HepG2 (cell line): Measurements from ENCODE around the gene TADA1. TPM values are rescaled to one million over a fixed set of nuclear protein-coding genes. Genes with fewer than 3 reads are reported as not detected.

ENCODE experiments used
- ATAC-seq: fragments of 200-7000 bp; cut with Tn5 transposase; 3 replicates; pipeline ENCODE4 v1.9.1; 2020; ENCODE audit warnings: mild to moderate bottlenecking, moderate library complexity
- Bru-seq: library from RNA; stranded (reverse); fragments of 400-500 nt; gene quantifications from one replicate; lab custom pipeline; 2021; lab: Mats Ljungman, UMichigan
- BruChase-seq, 2 experiments: library from RNA; stranded (reverse); fragments of 400-500 nt; gene quantifications; one replicate each; lab custom pipeline; 2021; lab: Mats Ljungman, UMichigan
- BruUV-seq: library from RNA; stranded (reverse); fragments of 400-500 nt; replicated peaks from 2 replicates; lab custom pipeline; 2021; lab: Mats Ljungman, UMichigan
- CTCF ChIA-PET: fragments of 300-600 bp; formaldehyde crosslinking; extraction: SDS; loops from one replicate; lab custom pipeline; 2021; ENCODE audit warnings: low total read pairs, inconsistent platforms, low intra/inter-chr PET ratio; lab: Yijun Ruan, JAX
- POLR2A ChIA-PET: fragments of 350-600 bp; sonication (Branson Sonifier 250); formaldehyde crosslinking; loops from one replicate; lab custom pipeline; 2020; ENCODE audit warnings: antibody characterized with exemption, inconsistent platforms; lab: Yijun Ruan, JAX
- DNase-seq: peaks from one replicate; pipeline ENCODE4 v3.0.0-alpha.2; 2015; ENCODE audit warnings: low spot score
- FAIRE-seq: peaks from 3 replicates; lab custom pipeline; 2011; peaks lifted over from hg19 to GRCh38; lab: Jason Lieb, UNC
- H2AFZ ChIP-seq: one replicate; pipeline ENCODE4 v1.6.1; 2011; ENCODE audit warnings: low read length, inconsistent platforms
- H3K27ac ChIP-seq: fragments of 300-600 bp; 3 replicates; pipeline ENCODE4 v1.8.0; 2011; ENCODE audit warnings: mixed run types, mild to moderate bottlenecking, mixed read lengths, low read length, inconsistent platforms; ENCODE audit not compliant: insufficient read depth; ENCODE audit errors: extremely low read length
- H3K27me3 ChIP-seq, 2 experiments: fragments of 200-600 bp in 1 of 2; 2 replicates in 1 of 2; 3 replicates in 1 of 2; pipeline versions ENCODE4 v1.6.0 to v1.8.0; 2011; ENCODE audit warnings: low read length in 2 of 2, mild to moderate bottlenecking in 2 of 2, moderate library complexity in 2 of 2, inconsistent platforms in 1 of 2; ENCODE audit not compliant: insufficient read depth in 2 of 2, control insufficient read depth in 1 of 2
- H3K36me3 ChIP-seq, 2 experiments: fragments of 200-600 bp in 1 of 2; replicated peaks in 1 of 2; 2 replicates in 1 of 2; 3 replicates in 1 of 2; pipeline versions ENCODE4 v1.5.1 to v1.8.0; 2011; ENCODE audit warnings: low read length in 2 of 2, inconsistent platforms in 1 of 2; ENCODE audit not compliant: insufficient read depth in 2 of 2, control insufficient read depth in 1 of 2
- H3K4me1 ChIP-seq: 2 replicates; pipeline ENCODE4 v1.5.1; 2012; ENCODE audit warnings: low read length, inconsistent platforms; ENCODE audit not compliant: insufficient read depth
- H3K4me2 ChIP-seq: 2 replicates; pipeline ENCODE4 v1.6.0; 2011; ENCODE audit warnings: low read depth, low read length, inconsistent platforms
- H3K4me3 ChIP-seq, 3 experiments: fragments of 200-600 bp in 1 of 3; sonication (generic), shearing (Covaris generic) in 1 of 3; replicated peaks in 1 of 3; 2 replicates each; pipeline ENCODE4 v1.5.1; 2011 to 2016; ENCODE audit warnings: low read length in 3 of 3, inconsistent platforms in 2 of 3, low read depth in 2 of 3, mild to moderate bottlenecking in 2 of 3, control low read depth in 1 of 3, mixed read lengths in 1 of 3; ENCODE audit not compliant: insufficient read depth in 1 of 3
- H3K79me2 ChIP-seq: one replicate; pipeline ENCODE4 v1.6.1; 2011; ENCODE audit warnings: low read length, inconsistent platforms; ENCODE audit not compliant: insufficient read depth
- H3K9ac ChIP-seq: 2 replicates; pipeline ENCODE4 v1.6.0; 2011; ENCODE audit warnings: mild to moderate bottlenecking, low read depth, low read length, inconsistent platforms; ENCODE audit not compliant: insufficient read depth
- H3K9me3 ChIP-seq: 2 replicates; pipeline ENCODE4 v1.5.1; 2012; ENCODE audit warnings: mild to moderate bottlenecking, low read length
- H4K20me1 ChIP-seq: 2 replicates; pipeline ENCODE4 v1.6.0; 2011; ENCODE audit warnings: inconsistent platforms, mild to moderate bottlenecking, low read length, moderate library complexity; ENCODE audit not compliant: insufficient read depth
- BHLHE40 ChIP-seq: IDR thresholded peaks from 2 replicates; pipeline ENCODE4 v1.6.1; 2011; ENCODE audit warnings: low read length, improper control_type of control experiment
- GABPA ChIP-seq, 2 experiments: IDR thresholded peaks; 2 replicates each; pipeline ENCODE4 v1.6.1; 2011 to 2016; ENCODE audit warnings: low read depth in 2 of 2, low read length in 1 of 2, missing biosample characterization in 1 of 2, missing genetic modification characterization in 1 of 2
- KDM3A ChIP-seq: IDR thresholded peaks from 2 replicates; pipeline ENCODE4 v1.6.1; 2018; ENCODE audit warnings: low read depth, missing compliant biosample characterization
- THYN1 ChIP-seq: sonication (generic); formaldehyde crosslinking; IDR thresholded peaks from 2 replicates; pipeline ENCODE4 v1.8.1; 2023; ENCODE audit warnings: low read depth, mild to moderate bottlenecking, moderate library complexity, missing genetic modification reagents, borderline replicate concordance
- ZFP90 ChIP-seq: sonication (generic); formaldehyde crosslinking; IDR thresholded peaks from 2 replicates; pipeline ENCODE4 v1.8.0; 2022; ENCODE audit warnings: missing genetic modification reagents, mild to moderate bottlenecking, inconsistent platforms, borderline replicate concordance
- ZNF207 ChIP-seq: fragments of 450-650 bp; IDR thresholded peaks from 2 replicates; pipeline ENCODE4 v1.6.1; 2016; ENCODE audit warnings: antibody characterized with exemption, borderline replicate concordance
- ZNF709 ChIP-seq: sonication (generic); formaldehyde crosslinking; IDR thresholded peaks from 2 replicates; pipeline ENCODE4 v1.5.0; 2020; ENCODE audit warnings: mild to moderate bottlenecking, missing genetic modification reagents
- WGBS: methylation state at CpG from one replicate; pipeline ENCODE4 v1.1.6; 2017; ENCODE audit warnings: low lambda C conversion rate; 5-methylcytosine and 5-hydroxymethylcytosine counted together
- in situ Hi-C: cut with HindIII; loops from 2 replicates; pipeline ENCODE4 v1.10.0; 2017; ENCODE audit warnings: low pct_unique_long_range_greater_than_20kb; ENCODE audit not compliant: extremely low pct_ligation_motif_present
- intact Hi-C: fragments of 100-400 bp; cut with micrococcal nuclease; formaldehyde crosslinking; loops from one replicate; pipeline ENCODE4 v1.10.0; 2022; ENCODE audit not compliant: unreplicated experiment
- long read RNA-seq, 2 experiments: library from RNA in 1 of 2; library from polyadenylated mRNA in 1 of 2; stranded (forward) in 1 of 2; unstranded in 1 of 2; transcript quantifications; one replicate each; pipeline ENCODE4 v2.0.0, GENCODE V29; 2019 to 2022
- polyA minus RNA-seq, 3 experiments: library from RNA; depleted of rRNA, polyadenylated mRNA; stranded (reverse); fragments of >200 nt; gene quantifications; 2 replicates each; pipeline ENCODE4 v1.2.3, GENCODE V29; 2011; ENCODE audit warnings: low replicate concordance in 1 of 3
- polyA plus RNA-seq, 8 experiments: library from polyadenylated mRNA; depleted of rRNA in 3 of 8; stranded (reverse) in 7 of 8; unstranded in 1 of 8; fragments of >200 nt; fragmentation: Illumina TruSeq in 4 of 8; extraction: Trizol in 4 of 8; gene quantifications; 2 replicates each; pipeline versions ENCODE4 v1.2.1 to v1.2.3, GENCODE V29; 2011 to 2016; ENCODE audit warnings: low read depth in 4 of 8, missing spikeins in 1 of 8, mixed read lengths in 1 of 8; ENCODE audit not compliant: insufficient read depth in 1 of 8
- total RNA-seq, 5 experiments: library from RNA; depleted of rRNA; stranded (reverse); fragments of >200 nt; fragmentation: Illumina TruSeq; extraction: Trizol; gene quantifications; 2 replicates each; pipeline ENCODE4 v1.2.3, GENCODE V29; 2016; ENCODE audit warnings: low read depth in 1 of 5
- TF ChIP-seq, protein P1 (sequence below): sonication (generic); formaldehyde crosslinking; IDR thresholded peaks from 2 replicates; pipeline ENCODE4 v1.4.0; 2020; ENCODE audit warnings: missing genetic modification reagents
- TF ChIP-seq, protein P2 (sequence below): IDR thresholded peaks from 2 replicates; pipeline ENCODE4 v1.6.1; 2016; ENCODE audit warnings: mild to moderate bottlenecking, missing biosample characterization, missing genetic modification reagents
- TF ChIP-seq, protein P3 (sequence below): sonication (generic); formaldehyde crosslinking; IDR thresholded peaks from 2 replicates; pipeline ENCODE4 v1.8.0; 2022; ENCODE audit warnings: low read depth, missing genetic modification reagents

The TADA1 gene, protein sequence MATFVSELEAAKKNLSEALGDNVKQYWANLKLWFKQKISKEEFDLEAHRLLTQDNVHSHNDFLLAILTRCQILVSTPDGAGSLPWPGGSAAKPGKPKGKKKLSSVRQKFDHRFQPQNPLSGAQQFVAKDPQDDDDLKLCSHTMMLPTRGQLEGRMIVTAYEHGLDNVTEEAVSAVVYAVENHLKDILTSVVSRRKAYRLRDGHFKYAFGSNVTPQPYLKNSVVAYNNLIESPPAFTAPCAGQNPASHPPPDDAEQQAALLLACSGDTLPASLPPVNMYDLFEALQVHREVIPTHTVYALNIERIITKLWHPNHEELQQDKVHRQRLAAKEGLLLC
- 28.3 and 38.1 TPM in 2 replicates for total RNA-seq (2016; rRNA removed; fragmentation: Illumina TruSeq; extraction: Trizol)
- 9.2 and 10.8 TPM in 2 replicates for total RNA-seq (2016; cell fraction: cytosol; rRNA removed; fragmentation: Illumina TruSeq; extraction: Trizol; ENCODE audit: low read depth)
- total RNA-seq (2016; cell fraction: insoluble cytoplasmic fraction; rRNA removed; fragmentation: Illumina TruSeq; extraction: Trizol), result 27.2 and 37.8 TPM in 2 replicates
- 19.5 and 22.1 TPM in 2 replicates for total RNA-seq (2016; cell fraction: membrane; rRNA removed; fragmentation: Illumina TruSeq; extraction: Trizol)
- 25.7 and 26.6 TPM in 2 replicates for total RNA-seq (2016; cell fraction: nucleus; rRNA removed; fragmentation: Illumina TruSeq; extraction: Trizol)
- 21.3 and 29.1 TPM in 2 replicates for polyA plus RNA-seq (2011; rRNA removed)
- 15.5 and 21.7 TPM in 2 replicates for polyA plus RNA-seq (2011; cell fraction: cytosol; rRNA removed)
- 27.8 and 28.0 TPM in 2 replicates for polyA plus RNA-seq (2011; cell fraction: nucleus; rRNA removed)
- polyA plus RNA-seq (2012), result 13.9 and 20.0 TPM in 2 replicates
- polyA plus RNA-seq (2016; cell fraction: cytosol; fragmentation: Illumina TruSeq; extraction: Trizol; ENCODE audit: low read depth), result 2.2 TPM in 2 replicates
- 39.2 and 41.6 TPM in 2 replicates for polyA plus RNA-seq (2016; cell fraction: insoluble cytoplasmic fraction; fragmentation: Illumina TruSeq; extraction: Trizol; ENCODE audit: low read depth)
- 6.4 and 6.7 TPM in 2 replicates for polyA plus RNA-seq (2016; cell fraction: membrane; fragmentation: Illumina TruSeq; extraction: Trizol; ENCODE audit: low read depth)
- 40.2 and 43.1 TPM in 2 replicates for polyA plus RNA-seq (2016; cell fraction: nucleus; fragmentation: Illumina TruSeq; extraction: Trizol; ENCODE audit: insufficient read depth, low read depth)
- 14.9 and 18.3 TPM in 2 replicates for polyA minus RNA-seq (2011; rRNA and poly(A)+ RNA removed; ENCODE audit: low replicate concordance)
- polyA minus RNA-seq (2011; cell fraction: cytosol; rRNA and poly(A)+ RNA removed), result 12.7 and 15.2 TPM in 2 replicates
- polyA minus RNA-seq (2011; cell fraction: nucleus; rRNA and poly(A)+ RNA removed), result 22.0 and 27.1 TPM in 2 replicates
- Bru-seq, nascent RNA, result percentile 93 among the genes with signal in this experiment
- BruChase-seq, experiment 1, labeled RNA remaining after a 6-hour chase, result percentile 83 among the genes with signal in this experiment
- percentile 90 among the genes with signal in this experiment for BruChase-seq, experiment 2, labeled RNA remaining after a 2-hour chase
- long read RNA-seq, experiment 1, transcript TADA1-201 (8 exons, 2,159 nt), result major isoform, 34 of 42 reads
- long read RNA-seq, experiment 1, partial matches to known transcripts, result 4 of 42 reads
- long read RNA-seq, experiment 1, other reads (novel, unspliced or antisense), result 4 of 42 reads
- long read RNA-seq, experiment 2, transcript TADA1-201 (8 exons, 2,159 nt), result major isoform, 5 of 10 reads
- long read RNA-seq, experiment 2, partial matches to known transcripts, result 5 of 10 reads
- long read RNA-seq, experiment 2, other reads (novel, unspliced or antisense), result 0 of 10 reads

DNA sequence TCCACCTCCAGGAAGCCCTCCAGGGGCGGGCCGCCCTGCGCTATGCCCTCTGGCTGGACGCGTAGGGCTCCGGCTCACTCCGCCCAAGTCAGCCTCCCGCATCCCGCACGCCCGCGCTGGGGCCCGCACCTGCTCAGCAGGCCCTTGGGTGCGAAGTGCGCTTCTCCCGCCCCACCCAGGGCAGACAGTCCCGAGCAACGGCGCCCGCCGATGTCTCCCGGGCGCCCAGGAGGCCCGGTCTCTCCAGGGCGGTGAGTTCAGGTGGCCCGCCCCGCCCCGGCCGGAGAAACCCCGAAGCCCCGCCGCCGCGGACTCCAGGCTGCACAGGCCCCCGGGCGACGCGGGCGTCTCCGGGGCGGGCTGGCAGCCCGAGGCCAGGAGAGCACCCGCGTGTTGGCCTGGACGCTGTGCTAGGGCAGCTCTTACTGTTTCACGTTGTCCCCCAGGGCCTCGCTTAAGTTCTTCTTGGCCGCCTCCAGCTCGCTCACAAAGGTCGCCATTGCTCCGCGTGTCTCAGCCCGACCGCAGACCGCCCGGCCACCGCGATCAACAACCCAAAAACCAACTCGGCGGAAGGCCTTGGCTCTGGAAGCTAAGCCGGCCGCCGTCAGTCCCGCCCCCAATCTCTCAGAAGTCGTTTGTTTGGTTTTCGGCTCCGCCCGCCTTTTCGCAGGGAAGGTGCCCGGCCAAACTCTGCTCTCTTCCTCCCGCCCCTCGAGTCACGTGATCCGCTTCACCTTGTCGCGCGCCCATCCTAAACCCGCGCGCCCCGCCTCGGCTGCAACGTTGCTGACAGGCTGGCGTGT is at the start of gene TADA1:
Gene TADA1 (minus strand): TSS at position 531 of the 806 bp plus-strand sequence. CDS start 31 bp downstream, at position 500.
- in situ Hi-C loops, result no loop called here
- TF ChIP-seq ZNF207, result peak; percentile 98; the same call in 1 of the 2 replicates
- TF ChIP-seq THYN1, result 0 out of 2 replicates have a peak, but pooled peaks have one; percentile 43
- TF ChIP-seq, protein P1, sequence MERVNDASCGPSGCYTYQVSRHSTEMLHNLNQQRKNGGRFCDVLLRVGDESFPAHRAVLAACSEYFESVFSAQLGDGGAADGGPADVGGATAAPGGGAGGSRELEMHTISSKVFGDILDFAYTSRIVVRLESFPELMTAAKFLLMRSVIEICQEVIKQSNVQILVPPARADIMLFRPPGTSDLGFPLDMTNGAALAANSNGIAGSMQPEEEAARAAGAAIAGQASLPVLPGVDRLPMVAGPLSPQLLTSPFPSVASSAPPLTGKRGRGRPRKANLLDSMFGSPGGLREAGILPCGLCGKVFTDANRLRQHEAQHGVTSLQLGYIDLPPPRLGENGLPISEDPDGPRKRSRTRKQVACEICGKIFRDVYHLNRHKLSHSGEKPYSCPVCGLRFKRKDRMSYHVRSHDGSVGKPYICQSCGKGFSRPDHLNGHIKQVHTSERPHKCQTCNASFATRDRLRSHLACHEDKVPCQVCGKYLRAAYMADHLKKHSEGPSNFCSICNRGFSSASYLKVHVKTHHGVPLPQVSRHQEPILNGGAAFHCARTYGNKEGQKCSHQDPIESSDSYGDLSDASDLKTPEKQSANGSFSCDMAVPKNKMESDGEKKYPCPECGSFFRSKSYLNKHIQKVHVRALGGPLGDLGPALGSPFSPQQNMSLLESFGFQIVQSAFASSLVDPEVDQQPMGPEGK (CRISPR knock-in tag), result 0 out of 2 replicates have a peak, but pooled peaks have one; percentile 28
- TF ChIP-seq, protein P2, sequence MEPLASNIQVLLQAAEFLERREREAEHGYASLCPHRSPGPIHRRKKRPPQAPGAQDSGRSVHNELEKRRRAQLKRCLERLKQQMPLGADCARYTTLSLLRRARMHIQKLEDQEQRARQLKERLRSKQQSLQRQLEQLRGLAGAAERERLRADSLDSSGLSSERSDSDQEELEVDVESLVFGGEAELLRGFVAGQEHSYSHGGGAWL (CRISPR knock-in tag), result peak; percentile 78
- TF ChIP-seq BHLHE40, result peak; percentile 94
- TF ChIP-seq, protein P3, sequence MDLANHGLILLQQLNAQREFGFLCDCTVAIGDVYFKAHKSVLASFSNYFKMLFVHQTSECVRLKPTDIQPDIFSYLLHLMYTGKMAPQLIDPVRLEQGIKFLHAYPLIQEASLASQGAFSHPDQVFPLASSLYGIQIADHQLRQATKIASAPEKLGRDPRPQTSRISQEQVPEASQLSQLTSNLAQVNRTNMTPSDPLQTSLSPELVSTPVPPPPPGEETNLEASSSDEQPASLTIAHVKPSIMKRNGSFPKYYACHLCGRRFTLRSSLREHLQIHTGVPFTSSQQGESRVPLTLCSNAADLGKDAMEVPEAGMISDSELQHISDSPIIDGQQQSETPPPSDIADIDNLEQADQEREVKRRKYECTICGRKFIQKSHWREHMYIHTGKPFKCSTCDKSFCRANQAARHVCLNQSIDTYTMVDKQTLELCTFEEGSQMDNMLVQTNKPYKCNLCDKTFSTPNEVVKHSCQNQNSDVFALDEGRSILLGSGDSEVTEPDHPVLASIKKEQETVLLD (CRISPR knock-in tag), result 0 out of 2 replicates have a peak, but pooled peaks have one; percentile 17
- TF ChIP-seq ZNF709, result peak; percentile 61; the same call in 1 of the 2 replicates
- 0 out of 2 replicates have a peak, but pooled peaks have one; percentile 7 for TF ChIP-seq ZFP90 (CRISPR knock-in tag)
- TF ChIP-seq KDM3A (CRISPR knock-in tag), result peak; percentile 63; the same call in 1 of the 2 replicates
- TF ChIP-seq GABPA (IDR thresholded peaks at IDR 0.05; ENCODE audit: low read depth, low read length), result peak; percentile 30; the same call in 1 of the 2 replicates
- peak; percentile 80 for TF ChIP-seq GABPA (CRISPR knock-in tag; IDR thresholded peaks at IDR 0.05; ENCODE audit: low read depth)

More for the DNA sequence above, at the start of gene TADA1:
- no peaks in the 10 kb centered on the region; a peak in 1 of 5 replicates for H3K36me3 ChIP-seq
- H3K27ac ChIP-seq, result peak within 1 kb of the TSS; percentile 99
- peaks cover 6% of the 10 kb centered on the region for H4K20me1 ChIP-seq
- H3K9me3 ChIP-seq, result no peaks in the 10 kb centered on the region
- peak within 1 kb of the TSS; percentile 93 for H3K4me2 ChIP-seq
- DNase-seq (peak; percentile 96), FAIRE-seq (peak; percentile 81), ATAC-seq (peak; percentile 91)
- H3K79me2 ChIP-seq, result peaks cover 42% of the 10 kb centered on the region
- H3K27me3 ChIP-seq, result no peaks in the 10 kb centered on the region; a peak in 1 of 5 replicates
- intact Hi-C loops, result loop anchor here (1.0 kb wide), 2 partner anchors 37 to 344 kb away; partner anchors contain the start of genes POGK and POU2F1
- WGBS, result 0% methylated on average over 27 of the region's 84 CpGs
- H3K4me3 ChIP-seq, result peak within 1 kb of the TSS; percentile 86 to 93 (median 92)
- ChIA-PET POLR2A (interaction anchor here (0.7 to 3.5 kb wide), 7 partner anchors 33 to 1178 kb away, joined by 3 to 41 read pairs (median 5); partner anchors contain the start of genes CREG1, POGK and POU2F1), CTCF (no interaction called here)
- peaks cover 58% of the 10 kb centered on the region for H3K4me1 ChIP-seq
- BruUV-seq, result no TSS peak
- peak within 1 kb of the TSS; percentile 94 for H2AFZ ChIP-seq
- peak within 1 kb of the TSS; percentile 93 for H3K9ac ChIP-seq
